ENCODE results near the gene POLD4. TPM values are rescaled to one million over a fixed set of nuclear protein-coding genes. Genes with fewer than 3 reads are reported as not detected.

Gene POLD4
- total and polyA plus RNA-seq, 2 donors, result 8.8 to 157 TPM

DNA sequence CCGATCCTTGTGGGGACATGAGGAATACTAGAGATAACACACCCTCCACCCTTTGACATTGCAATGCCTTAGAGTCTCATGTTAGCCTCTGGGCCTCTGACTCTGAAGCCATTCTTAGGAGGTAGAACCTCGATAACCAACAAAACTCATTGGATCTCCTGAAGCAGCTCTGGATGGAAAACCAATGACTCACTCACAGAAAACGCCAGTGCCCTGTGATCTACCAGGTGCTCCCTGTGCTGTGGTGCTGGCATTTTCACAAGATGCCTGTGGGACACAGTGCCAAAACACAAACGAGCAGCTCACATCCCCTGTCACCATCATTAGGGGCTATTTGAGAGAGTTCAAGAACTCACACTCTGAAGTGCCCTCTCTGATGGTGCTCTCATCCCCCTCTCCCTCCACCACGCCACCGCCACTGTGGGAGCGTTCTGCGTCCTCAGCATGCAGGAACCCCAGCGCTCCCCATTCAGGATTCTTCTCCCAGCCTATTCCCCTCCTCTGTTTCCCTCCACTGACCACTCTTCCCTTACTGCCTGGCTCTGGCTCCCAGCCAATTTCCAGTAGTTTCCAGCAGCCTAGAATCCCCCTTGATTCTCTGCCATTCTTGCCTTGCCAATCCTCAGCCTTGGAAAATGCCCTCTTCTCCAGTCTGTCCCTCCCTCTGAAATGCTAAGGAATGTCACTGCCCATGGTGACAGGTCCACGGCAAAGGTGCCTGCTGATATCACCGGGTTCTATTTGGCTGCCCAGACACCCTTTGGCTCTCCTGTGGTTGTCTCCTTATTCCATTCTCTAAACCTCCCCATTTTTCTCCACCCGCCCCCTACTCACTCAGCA, 4.7 kb upstream of the POLD4 start:
- peaks cover 2% of the 10 kb centered on the region for H3K4me1 ChIP-seq (ENCODE audit: insufficient read depth)
- no peaks in the 10 kb centered on the region for H3K36me3 ChIP-seq (ENCODE audit: insufficient read depth)
- H3K27ac ChIP-seq (ENCODE audit: low read depth), result no peak overlapping the region
- 85% methylated on average over 12 of the region's 12 CpGs for WGBS
- DNase-seq (ENCODE audit: extremely low spot score), result no peak
- no peak overlapping the region for H3K4me3 ChIP-seq (ENCODE audit: low read depth, low read length)

DNA sequence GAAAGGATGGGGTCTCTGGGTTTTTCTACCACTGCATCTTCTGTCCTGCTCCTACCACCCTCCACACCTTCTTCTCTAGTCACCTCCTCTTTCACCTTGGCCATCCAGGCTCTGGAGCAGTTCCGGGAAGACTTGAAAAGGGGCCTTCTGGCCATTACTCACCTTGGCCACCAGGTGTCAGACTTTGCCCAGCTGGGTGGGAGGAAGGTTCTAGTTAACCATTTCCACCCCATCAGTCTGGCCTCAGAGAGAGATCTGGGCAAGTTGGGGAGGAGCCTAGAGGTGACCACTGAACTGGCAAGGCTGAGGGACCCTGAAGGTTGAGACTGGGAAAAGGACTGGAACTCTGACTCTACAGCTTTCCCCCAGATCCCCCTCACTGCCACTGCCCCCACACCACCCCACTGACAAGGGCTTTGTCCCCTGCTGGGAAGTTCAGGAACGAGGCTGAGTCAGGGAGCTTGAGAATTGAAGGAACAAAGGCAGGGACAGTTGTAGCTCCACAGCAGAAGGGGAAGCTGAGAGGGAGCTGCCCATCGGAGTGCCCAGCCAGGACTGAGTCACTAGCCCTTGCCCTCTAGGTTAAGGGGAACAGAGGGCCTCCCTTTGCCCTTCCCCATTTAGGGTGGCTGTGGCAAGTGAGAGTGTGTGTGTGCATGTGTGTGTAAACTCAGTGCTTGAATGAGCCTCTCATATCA, 3.7 kb upstream of the POLD4 start:
- no peak overlapping the region for H3K27ac ChIP-seq (ENCODE audit: low read depth)
- WGBS, result 23% methylated on average over 3 of the region's 3 CpGs
- DNase-seq (ENCODE audit: extremely low spot score), result no peak
- H3K36me3 ChIP-seq (ENCODE audit: insufficient read depth), result no peaks in the 10 kb centered on the region
- peaks cover 2% of the 10 kb centered on the region for H3K4me1 ChIP-seq (ENCODE audit: insufficient read depth)
- no peak overlapping the region for H3K4me3 ChIP-seq (ENCODE audit: low read depth, low read length)

DNA sequence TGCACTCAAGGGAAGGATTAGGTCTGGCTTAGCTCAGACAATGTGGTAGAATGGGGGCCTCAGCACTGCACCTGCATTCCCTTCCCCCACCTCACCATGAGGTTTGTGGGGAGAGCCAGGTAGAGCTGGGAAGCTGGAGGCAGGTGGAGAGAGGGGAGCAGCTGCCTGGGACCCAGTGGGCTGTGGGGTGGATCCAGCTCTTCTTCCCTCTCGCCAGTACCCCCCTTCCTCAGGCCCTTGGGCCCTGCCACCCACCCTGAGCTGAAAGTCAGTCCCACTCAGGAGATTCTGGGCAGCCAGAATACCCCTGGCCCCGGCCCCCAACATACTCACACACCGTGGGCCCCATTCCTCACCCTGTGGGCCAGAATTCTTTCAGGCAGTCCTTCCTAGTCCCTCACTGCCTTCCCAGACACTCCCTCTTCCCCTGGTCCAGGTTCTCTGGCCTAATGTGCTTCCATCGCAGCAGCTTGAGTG, 3.1 kb upstream of the POLD4 start:
- H3K4me1 ChIP-seq (ENCODE audit: insufficient read depth), result peaks cover 2% of the 10 kb centered on the region
- WGBS, result 55% methylated on average over 4 of the region's 4 CpGs

DNA sequence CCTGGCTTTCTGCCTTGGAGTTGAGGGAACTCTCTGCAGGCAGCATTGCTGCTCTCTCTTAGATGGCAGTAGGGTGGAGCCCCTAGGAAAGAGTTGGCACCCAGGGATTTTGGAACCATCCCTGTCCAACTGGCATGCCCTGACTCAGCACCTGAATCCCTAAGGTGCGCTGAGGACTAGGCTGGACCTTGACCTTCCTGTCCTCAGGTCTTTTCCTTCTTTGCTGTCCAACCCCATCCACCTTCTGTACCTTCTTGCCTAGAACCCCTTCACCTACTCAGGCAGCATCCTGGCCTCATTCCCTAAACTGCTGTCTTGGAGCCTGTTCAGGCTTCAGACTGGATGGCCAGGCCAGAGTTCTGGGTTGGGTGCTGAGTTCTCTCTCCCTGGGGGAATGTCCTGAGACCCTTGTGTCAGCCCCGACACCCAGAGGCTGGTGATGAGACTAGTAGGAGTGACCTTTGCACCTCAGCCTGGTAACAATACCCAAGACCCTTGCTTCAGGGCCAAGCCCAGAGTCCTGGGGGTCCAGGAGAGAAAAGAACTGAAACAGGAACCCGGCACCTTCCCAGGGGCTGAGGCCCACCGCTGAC, 2.5 kb upstream of the POLD4 start:
- peak overlapping the region; percentile 93 for H3K27ac ChIP-seq (ENCODE audit: low read depth)
- 80% methylated on average over 4 of the region's 4 CpGs for WGBS
- H3K4me3 ChIP-seq (ENCODE audit: low read depth, low read length), result no peak overlapping the region
- H3K4me1 ChIP-seq (ENCODE audit: insufficient read depth), result peaks cover 2% of the 10 kb centered on the region
- DNase-seq (ENCODE audit: extremely low spot score), result no peak
- no peaks in the 10 kb centered on the region for H3K36me3 ChIP-seq (ENCODE audit: insufficient read depth)

More for the DNA sequence above, 3.1 kb upstream of the POLD4 start:
- H3K4me3 ChIP-seq (ENCODE audit: low read depth, low read length), result no peak overlapping the region
- H3K27ac ChIP-seq (ENCODE audit: low read depth), result peak overlapping the region; percentile 30
- DNase-seq (ENCODE audit: extremely low spot score), result no peak
- no peaks in the 10 kb centered on the region for H3K36me3 ChIP-seq (ENCODE audit: insufficient read depth)

DNA sequence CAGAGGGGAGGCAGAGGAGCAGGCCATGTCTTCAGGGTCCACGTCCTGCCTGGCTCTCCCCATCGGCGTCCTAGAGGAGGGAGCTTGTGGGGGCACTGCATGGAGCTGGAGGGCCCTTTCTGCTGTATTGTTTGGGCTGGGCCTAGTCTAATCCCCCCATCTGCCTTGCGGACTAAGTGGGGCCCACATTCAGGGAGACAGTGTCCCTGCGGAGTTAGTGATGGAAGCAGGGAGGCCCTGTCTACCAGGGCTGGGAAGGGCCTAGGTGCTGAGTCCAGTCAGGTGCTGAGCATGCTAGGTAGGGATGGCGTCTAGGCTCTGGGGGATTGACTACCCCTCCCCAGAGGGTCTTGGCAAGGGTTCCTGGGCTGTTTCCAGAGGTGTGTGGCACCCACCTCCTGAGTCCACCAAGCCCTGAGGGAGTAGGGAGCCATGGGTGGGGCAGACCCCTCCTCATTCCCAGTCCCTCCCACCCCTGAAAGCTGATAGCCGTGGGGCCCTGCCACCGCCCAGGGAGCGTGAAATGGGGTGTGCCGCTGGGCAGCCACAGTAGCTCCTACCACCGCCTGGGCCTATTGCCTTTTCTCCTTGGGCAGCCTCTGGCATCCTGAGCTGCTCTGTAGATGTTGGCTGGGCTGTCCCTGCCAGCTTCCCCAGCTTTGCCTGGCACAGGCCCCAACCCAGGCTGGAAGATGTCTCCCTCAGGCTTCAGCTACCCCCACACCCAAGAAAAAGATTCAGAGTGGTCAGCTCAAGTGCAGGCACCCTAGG, 1.9 kb upstream of the POLD4 start:
- Histone ChIP-seq H3K36me3 (ENCODE audit: insufficient read depth) (no peaks in the 10 kb centered on the region), H3K27ac (ENCODE audit: low read depth) (peak overlapping the region; percentile 93), H3K4me3 (ENCODE audit: low read depth, low read length) (no peak overlapping the region), H3K4me1 (ENCODE audit: insufficient read depth) (peaks cover 2% of the 10 kb centered on the region)
- no peak for DNase-seq (ENCODE audit: extremely low spot score)
- 66% methylated on average over 11 of the region's 11 CpGs for WGBS

DNA sequence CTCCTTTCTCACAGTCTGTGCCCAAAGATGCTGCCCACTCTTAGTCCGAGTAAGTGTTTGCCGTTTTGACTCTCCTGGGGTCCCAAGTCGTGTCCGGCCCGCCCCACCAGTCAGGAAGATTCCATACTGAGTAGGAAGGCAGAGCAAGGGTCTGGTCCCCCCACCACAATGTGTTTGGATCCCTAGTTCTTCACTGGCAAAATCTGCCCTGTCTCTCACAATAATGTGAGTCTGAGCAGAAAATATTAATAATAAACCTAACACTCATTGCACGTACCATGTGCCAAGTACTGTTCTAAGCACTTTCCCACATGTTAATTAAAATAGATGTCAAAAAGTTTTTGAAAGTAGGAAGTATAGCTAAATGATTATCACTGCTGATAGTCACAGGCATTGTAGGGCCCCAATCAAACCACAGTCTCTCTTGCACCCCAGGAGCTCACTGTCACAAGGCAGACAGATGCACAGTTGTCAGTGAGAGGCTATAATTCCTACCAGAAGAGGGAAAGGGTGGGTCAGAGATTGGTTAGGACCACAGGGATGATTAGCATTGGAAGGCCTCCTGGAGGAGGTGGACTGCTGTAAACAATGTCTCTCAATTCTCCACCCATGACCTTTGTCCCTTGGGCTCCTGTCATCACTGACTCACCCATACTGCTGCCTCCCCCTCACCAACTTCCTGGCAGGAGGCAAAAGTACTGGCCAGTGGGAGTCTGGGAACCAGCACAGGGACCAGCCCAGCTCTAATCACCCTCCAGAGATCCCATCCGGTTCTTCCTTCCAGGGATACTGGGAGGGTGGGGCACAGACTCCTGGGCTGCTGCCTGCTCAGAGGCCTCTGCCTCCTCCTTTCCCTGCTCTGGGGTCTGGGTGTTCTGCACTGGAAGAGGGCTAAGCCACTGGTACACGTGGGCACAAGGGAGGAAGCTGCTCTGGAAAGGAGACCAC, 1.0 kb upstream of the POLD4 start:
- Histone ChIP-seq H3K27ac (ENCODE audit: low read depth) (peak overlapping the region; percentile 93), H3K4me1 (ENCODE audit: insufficient read depth) (peaks cover 2% of the 10 kb centered on the region), H3K36me3 (ENCODE audit: insufficient read depth) (no peaks in the 10 kb centered on the region), H3K4me3 (ENCODE audit: low read depth, low read length) (no peak overlapping the region)
- WGBS, result 12% methylated on average over 8 of the region's 8 CpGs
- DNase-seq (ENCODE audit: extremely low spot score), result no peak

DNA sequence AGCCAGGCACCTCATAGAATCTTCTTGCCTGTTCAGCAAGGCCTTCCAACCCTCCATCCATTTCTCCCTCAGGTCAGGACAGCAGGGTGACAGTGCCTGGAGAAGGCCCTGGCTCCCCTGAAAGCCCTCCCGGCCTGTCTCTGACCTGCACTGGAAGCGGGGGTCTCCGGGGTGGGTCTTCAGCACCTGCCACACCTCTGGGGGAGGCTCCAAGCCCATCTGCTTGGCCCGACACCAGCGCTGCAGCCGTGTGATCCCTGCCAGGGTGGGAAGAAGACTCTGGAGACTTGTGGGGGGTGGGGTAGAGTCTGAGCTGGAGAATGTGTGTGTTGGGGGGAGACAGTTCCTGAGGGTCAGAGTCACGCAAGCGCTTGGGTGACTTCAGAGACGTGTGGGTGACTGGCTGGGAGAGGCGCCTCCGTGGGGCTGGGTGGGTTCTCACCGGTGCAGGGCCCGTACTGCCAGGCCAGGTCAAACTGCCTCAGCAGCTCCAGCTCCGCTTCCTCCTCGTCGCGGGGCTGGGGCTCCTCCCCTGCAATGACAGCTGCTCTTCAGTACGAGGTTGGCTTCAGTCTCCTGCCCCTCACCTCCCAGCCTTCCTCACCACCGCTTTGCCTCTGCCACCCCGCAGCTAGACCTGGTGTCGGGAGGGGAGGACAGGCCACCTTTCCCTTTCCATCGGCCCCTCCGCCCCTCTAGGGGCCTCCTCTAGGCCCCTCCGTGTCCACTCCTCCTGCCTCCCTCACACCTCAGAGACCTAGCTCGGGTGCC, 615 bp downstream of the POLD4 start:
- no peak for DNase-seq (ENCODE audit: extremely low spot score)
- Histone ChIP-seq H3K4me1 (ENCODE audit: insufficient read depth) (peaks cover 2% of the 10 kb centered on the region), H3K4me3 (ENCODE audit: low read depth, low read length) (peak overlapping the region; percentile 63), H3K36me3 (ENCODE audit: insufficient read depth) (no peaks in the 10 kb centered on the region), H3K27ac (ENCODE audit: low read depth) (peak overlapping the region; percentile 96)
- WGBS, result 11% methylated on average over 25 of the region's 25 CpGs

DNA sequence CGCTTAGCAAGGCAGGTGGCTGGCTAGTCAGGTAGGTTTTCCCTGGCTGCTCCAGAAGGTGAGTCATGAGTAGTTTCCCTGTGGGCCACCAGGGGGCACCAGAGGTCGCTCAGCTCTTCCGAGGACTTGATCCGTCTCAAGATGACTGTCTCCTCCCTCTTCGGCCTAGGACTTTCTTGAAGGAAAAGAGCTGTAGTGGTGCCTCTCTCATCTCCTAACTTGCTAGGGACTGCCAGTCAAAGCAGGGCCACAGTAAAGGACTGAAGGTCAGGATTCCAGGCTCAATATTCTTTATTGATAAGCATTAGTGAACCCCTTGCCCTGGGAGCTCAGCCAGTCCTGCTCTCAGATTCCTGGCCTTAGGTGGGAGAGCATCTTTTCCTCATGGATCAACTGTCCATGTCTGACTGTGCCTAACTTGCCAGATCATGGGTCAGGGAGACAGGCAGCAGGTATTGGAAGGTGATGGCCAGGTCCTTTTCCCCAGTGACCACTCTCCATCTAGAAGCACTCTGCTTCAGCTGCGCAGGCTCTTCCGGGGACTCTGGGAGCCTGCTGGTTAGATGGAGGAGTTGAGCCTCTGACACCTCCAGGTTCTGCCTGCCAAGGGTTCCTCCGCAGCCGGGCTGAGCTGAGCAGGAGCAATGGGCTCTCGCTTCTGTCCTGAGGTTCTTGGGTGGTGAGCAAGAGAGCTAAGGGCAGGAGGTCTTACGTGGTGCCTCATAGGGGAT, 1.9 kb downstream of the POLD4 start:
- 54% methylated on average over 11 of the region's 11 CpGs for WGBS
- Histone ChIP-seq H3K4me3 (ENCODE audit: low read depth, low read length) (no peak overlapping the region), H3K27ac (ENCODE audit: low read depth) (no peak overlapping the region), H3K4me1 (ENCODE audit: insufficient read depth) (peaks cover 2% of the 10 kb centered on the region), H3K36me3 (ENCODE audit: insufficient read depth) (no peaks in the 10 kb centered on the region)
- DNase-seq (ENCODE audit: extremely low spot score), result no peak

DNA sequence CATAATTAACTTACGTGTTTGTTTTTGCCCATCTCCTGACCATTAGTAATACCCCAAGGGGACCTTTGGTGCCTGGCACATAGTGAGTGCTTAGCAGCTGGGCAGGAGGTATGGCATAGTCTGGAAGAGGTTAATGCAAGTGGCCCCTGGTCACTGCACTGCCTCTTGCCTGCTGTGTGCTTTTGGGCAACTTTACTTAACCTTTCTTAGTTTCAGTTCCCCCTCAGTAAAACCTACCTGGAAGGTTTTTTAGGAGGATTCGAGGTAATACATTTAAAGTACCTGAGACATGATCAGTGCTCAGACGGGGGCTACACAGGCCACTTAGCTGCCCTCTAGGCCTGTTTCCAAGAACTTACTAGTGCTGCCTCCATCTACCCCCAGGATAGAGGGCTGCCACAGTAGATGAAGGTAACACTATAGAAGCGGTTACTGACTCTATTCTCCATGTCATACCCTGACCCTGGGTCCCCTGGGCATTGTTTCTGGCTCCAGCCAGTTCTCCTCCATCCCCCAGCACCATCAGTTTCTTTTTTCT, 3.3 kb downstream of the POLD4 start:
- Histone ChIP-seq H3K27ac (ENCODE audit: low read depth) (no peak overlapping the region), H3K4me3 (ENCODE audit: low read depth, low read length) (no peak overlapping the region), H3K36me3 (ENCODE audit: insufficient read depth) (no peaks in the 10 kb centered on the region), H3K4me1 (ENCODE audit: insufficient read depth) (peaks cover under 1% of the 10 kb centered on the region)
- DNase-seq (ENCODE audit: extremely low spot score), result no peak
- 87% methylated on average over 4 of the region's 4 CpGs for WGBS

DNA sequence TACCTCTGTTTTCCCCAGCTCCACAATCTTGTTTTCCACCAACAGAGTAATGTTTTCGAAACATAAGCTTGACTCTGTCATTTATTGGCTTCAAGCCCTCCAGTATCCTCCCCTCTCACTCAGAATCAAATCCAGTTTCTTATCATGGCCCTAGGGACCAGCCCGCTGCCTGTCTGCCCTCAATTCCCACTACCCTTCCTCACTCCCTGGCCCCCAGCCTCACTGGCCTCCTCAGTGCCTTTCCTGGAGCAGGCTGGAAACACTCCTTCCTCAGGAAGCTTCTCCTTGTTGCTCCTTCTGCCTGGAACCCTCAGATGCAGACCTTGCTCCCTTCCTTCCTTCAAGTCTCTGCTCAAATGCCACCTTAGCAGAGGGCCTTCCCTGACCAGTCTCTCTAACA, 3.9 kb downstream of the POLD4 start:
- Histone ChIP-seq H3K4me1 (ENCODE audit: insufficient read depth) (no peaks in the 10 kb centered on the region), H3K36me3 (ENCODE audit: insufficient read depth) (no peaks in the 10 kb centered on the region), H3K27ac (ENCODE audit: low read depth) (no peak overlapping the region), H3K4me3 (ENCODE audit: low read depth, low read length) (no peak overlapping the region)
- WGBS, result 72% methylated on average over 2 of the region's 2 CpGs
- no peak for DNase-seq (ENCODE audit: extremely low spot score)

DNA sequence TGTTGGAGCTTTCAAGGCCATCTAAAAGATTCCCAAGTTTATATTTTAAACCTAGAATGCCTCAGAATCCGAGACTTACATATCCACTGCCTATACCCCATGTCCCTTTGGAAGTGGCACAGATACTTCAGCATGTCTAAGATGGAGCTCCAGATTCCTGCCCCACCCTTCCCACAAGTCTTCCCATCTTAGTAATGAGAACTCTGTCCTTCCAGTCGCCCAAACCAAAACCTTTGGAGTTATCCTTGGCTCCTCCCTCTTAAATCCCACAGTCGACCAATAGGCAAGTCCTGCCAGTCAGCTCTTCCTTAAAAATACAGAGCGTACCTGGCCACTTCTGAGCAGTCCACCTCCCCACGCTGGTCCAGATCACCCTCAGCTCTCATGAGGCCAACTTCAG, 4.3 kb downstream of the POLD4 start:
- WGBS, result 70% methylated on average over 5 of the region's 5 CpGs

More for the DNA sequence above, 4.3 kb downstream of the POLD4 start:
- no peak overlapping the region for H3K27ac ChIP-seq (ENCODE audit: low read depth)
- no peak for DNase-seq (ENCODE audit: extremely low spot score)
- no peaks in the 10 kb centered on the region for H3K4me1 ChIP-seq (ENCODE audit: insufficient read depth)
- no peak overlapping the region for H3K4me3 ChIP-seq (ENCODE audit: low read depth, low read length)
- H3K36me3 ChIP-seq (ENCODE audit: insufficient read depth), result no peaks in the 10 kb centered on the region
